Measurements from ENCODE around the gene LAMTOR1.
A peak's percentile ranks its signal among the peaks of the same experiment; 100 is the strongest.

LAMTOR1 gene

GRCh38 chr11:72102946-72103753, at the start of gene LAMTOR1:
Gene LAMTOR1 (minus strand): TSS chr11:72103297. CDS start chr11:72103224, 73 bp downstream.
- Histone ChIP-seq H3K9ac (ENCODE audit: low read depth, low read length) (peak within 1 kb of the TSS; percentile 96), H3K36me3 (ENCODE audit: insufficient read depth, low read length) (peaks cover 42% of the 10 kb centered on the region), H3K4me1 (ENCODE audit: insufficient read depth, low read length) (peaks cover 38% of the 10 kb centered on the region), H3K4me2 (ENCODE audit: insufficient read depth, low read length) (peak within 1 kb of the TSS; percentile 88), H3K27me3 (ENCODE audit: insufficient read depth, low read length, poor library complexity) (no peaks in the 10 kb centered on the region), H3K27ac (ENCODE audit: low read length) (peak within 1 kb of the TSS; percentile 95), H3K4me3 (ENCODE audit: low read depth in 1 of 2, low read length in 2 of 2) (peak within 1 kb of the TSS; percentile 90 to 91), H4K20me1 (ENCODE audit: insufficient read depth, low read length) (0 out of 2 replicates have a peak, but pooled peaks cover 2% of the 10 kb centered on the region), H3K9me3 (ENCODE audit: insufficient read depth, low read length, severe bottlenecking) (no peaks in the 10 kb centered on the region), H2AFZ (ENCODE audit: low read depth, low read length) (peak within 1 kb of the TSS; percentile 91), H3K79me2 (ENCODE audit: insufficient read depth, low read length) (peaks cover 44% of the 10 kb centered on the region)
- peak; percentile 98 for DNase-seq
- ATAC-seq (ENCODE audit: insufficient read depth, low read depth): peak; percentile 95
- TF ChIP-seq CTCF (IDR thresholded peaks at IDR 0.05; ENCODE audit: borderline replicate concordance, extremely low read depth, low read length, poor library complexity, severe bottlenecking): peak; percentile 48
- TF ChIP-seq EZH2 (IDR thresholded peaks at IDR 0.05; ENCODE audit: borderline replicate concordance, low read depth, low read length, severe bottlenecking): no peak

GRCh38 chr11:72150882-72151281, 47.8 kb upstream of the LAMTOR1 start:
- no peak for ATAC-seq (ENCODE audit: insufficient read depth, low read depth)
- no peaks in the 10 kb centered on the region for H3K9me3 ChIP-seq (ENCODE audit: insufficient read depth, low read length, severe bottlenecking)
- no peaks in the 10 kb centered on the region for H3K79me2 ChIP-seq (ENCODE audit: insufficient read depth, low read length)
- H3K27ac ChIP-seq (ENCODE audit: low read length): no peak overlapping the region
- no peak overlapping the region for H2AFZ ChIP-seq (ENCODE audit: low read depth, low read length)
- no peak overlapping the region for H3K4me3 ChIP-seq (ENCODE audit: low read depth in 1 of 2, low read length in 2 of 2)
- DNase-seq: no peak
- H4K20me1 ChIP-seq (ENCODE audit: insufficient read depth, low read length): no peaks in the 10 kb centered on the region
- no peaks in the 10 kb centered on the region for H3K4me1 ChIP-seq (ENCODE audit: insufficient read depth, low read length)
- no peak overlapping the region for H3K9ac ChIP-seq (ENCODE audit: low read depth, low read length)
- TF ChIP-seq CTCF (IDR thresholded peaks at IDR 0.05; ENCODE audit: borderline replicate concordance, extremely low read depth, low read length, poor library complexity, severe bottlenecking) (no peak), EZH2 (IDR thresholded peaks at IDR 0.05; ENCODE audit: borderline replicate concordance, low read depth, low read length, severe bottlenecking) (no peak)
- H3K36me3 ChIP-seq (ENCODE audit: insufficient read depth, low read length): no peaks in the 10 kb centered on the region
- no peaks in the 10 kb centered on the region for H3K27me3 ChIP-seq (ENCODE audit: insufficient read depth, low read length, poor library complexity)
- H3K4me2 ChIP-seq (ENCODE audit: insufficient read depth, low read length): no peak overlapping the region

GRCh38 chr11:72146625-72147024, 43.5 kb upstream of the LAMTOR1 start:
- H3K36me3 ChIP-seq (ENCODE audit: insufficient read depth, low read length): no peaks in the 10 kb centered on the region
- H2AFZ ChIP-seq (ENCODE audit: low read depth, low read length): no peak overlapping the region
- no peak for TF ChIP-seq CTCF (IDR thresholded peaks at IDR 0.05; ENCODE audit: borderline replicate concordance, extremely low read depth, low read length, poor library complexity, severe bottlenecking)
- no peak for TF ChIP-seq EZH2 (IDR thresholded peaks at IDR 0.05; ENCODE audit: borderline replicate concordance, low read depth, low read length, severe bottlenecking)
- H3K9me3 ChIP-seq (ENCODE audit: insufficient read depth, low read length, severe bottlenecking): no peaks in the 10 kb centered on the region
- no peak for ATAC-seq (ENCODE audit: insufficient read depth, low read depth)
- no peak overlapping the region for H3K4me3 ChIP-seq (ENCODE audit: low read depth in 1 of 2, low read length in 2 of 2)
- no peak for DNase-seq
- H3K4me2 ChIP-seq (ENCODE audit: insufficient read depth, low read length): no peak overlapping the region
- no peaks in the 10 kb centered on the region for H4K20me1 ChIP-seq (ENCODE audit: insufficient read depth, low read length)
- peaks cover 2% of the 10 kb centered on the region for H3K27me3 ChIP-seq (ENCODE audit: insufficient read depth, low read length, poor library complexity)
- peaks cover 3% of the 10 kb centered on the region; the same call in 1 of the 2 replicates for H3K4me1 ChIP-seq (ENCODE audit: insufficient read depth, low read length)
- H3K79me2 ChIP-seq (ENCODE audit: insufficient read depth, low read length): no peaks in the 10 kb centered on the region
- no peak overlapping the region for H3K27ac ChIP-seq (ENCODE audit: low read length)
- no peak overlapping the region for H3K9ac ChIP-seq (ENCODE audit: low read depth, low read length)
